ENCODE data around the gene PIP5KL1. TPM values are rescaled to one million over a fixed set of nuclear protein-coding genes. Genes with fewer than 3 reads are reported as not detected.

PIP5KL1 gene
- total RNA-seq, 1 donor from 2014 or later = 4.9 TPM

- no peaks in the 10 kb centered on the region for H3K27me3 ChIP-seq (ENCODE audit: insufficient read depth, low read length)
- no peak overlapping the region for H3K4me3 Mint-ChIP-seq (ENCODE audit: unreplicated experiment)
- no peak overlapping the region for H3K4me2 ChIP-seq (ENCODE audit: low read length)
- peaks cover 40% of the 10 kb centered on the region for H3K36me3 Mint-ChIP-seq (ENCODE audit: low read depth, unreplicated experiment)
- no peak for TF ChIP-seq EZH2 (IDR thresholded peaks at IDR 0.05; ENCODE audit: insufficient read depth, low read length)
- no peak for TF ChIP-seq CTCF (IDR thresholded peaks at IDR 0.05; ENCODE audit: insufficient read depth, low read depth, low read length)
- H3K27ac ChIP-seq (ENCODE audit: low read depth, low read length) = no peak overlapping the region
- H2AFZ ChIP-seq (ENCODE audit: low read depth, low read length) = no peak overlapping the region
- H3K27ac Mint-ChIP-seq (ENCODE audit: unreplicated experiment) = no peak overlapping the region
- H3K9ac ChIP-seq (ENCODE audit: low read length) = no peak overlapping the region
- peaks cover 10% of the 10 kb centered on the region for H3K9me3 ChIP-seq (ENCODE audit: insufficient read depth, low read depth, low read length)
- no peaks in the 10 kb centered on the region for H3K27me3 Mint-ChIP-seq (ENCODE audit: low read depth, unreplicated experiment)
- no peaks in the 10 kb centered on the region for H3K9me3 Mint-ChIP-seq (ENCODE audit: unreplicated experiment)
- DNase-seq (ENCODE audit: low read depth) = no peak
- H3K36me3 ChIP-seq (ENCODE audit: insufficient read depth, low read length) = peaks cover 40% of the 10 kb centered on the region
- peaks cover 10% of the 10 kb centered on the region for H3K4me1 Mint-ChIP-seq (ENCODE audit: low read depth, unreplicated experiment)
- no peaks in the 10 kb centered on the region for H3K4me1 ChIP-seq (ENCODE audit: insufficient read depth, low read length)
- peaks cover 32% of the 10 kb centered on the region for H4K20me1 ChIP-seq (ENCODE audit: insufficient read depth, low read length)
- H3K79me2 ChIP-seq (ENCODE audit: insufficient read depth, low read length) = no peaks in the 10 kb centered on the region
- no peak for FAIRE-seq
- H3K4me3 ChIP-seq (ENCODE audit: insufficient read depth, low read depth, low read length) = no peak overlapping the region
These were observed 40.5 kb downstream of the PIP5KL1 start for GRCh38 chr9:127890053-127890452.

- Histone ChIP-seq H3K79me2 (ENCODE audit: insufficient read depth, low read length) (no peaks in the 10 kb centered on the region), H3K4me1 (ENCODE audit: insufficient read depth, low read length) (peaks cover 5% of the 10 kb centered on the region), H3K4me2 (ENCODE audit: low read length) (no peak overlapping the region), H3K27me3 (ENCODE audit: insufficient read depth, low read length) (no peaks in the 10 kb centered on the region), H3K9ac (ENCODE audit: low read length) (no peak overlapping the region), H3K4me3 (ENCODE audit: insufficient read depth, low read depth, low read length) (no peak overlapping the region), H4K20me1 (ENCODE audit: insufficient read depth, low read length) (peaks cover 25% of the 10 kb centered on the region), H3K36me3 (ENCODE audit: insufficient read depth, low read length) (peaks cover 19% of the 10 kb centered on the region), H3K9me3 (ENCODE audit: insufficient read depth, low read depth, low read length) (no peaks in the 10 kb centered on the region), H3K27ac (ENCODE audit: low read depth, low read length) (no peak overlapping the region), H2AFZ (ENCODE audit: low read depth, low read length) (no peak overlapping the region)
- peaks cover 21% of the 10 kb centered on the region for H3K36me3 Mint-ChIP-seq (ENCODE audit: low read depth, unreplicated experiment)
- no peak for TF ChIP-seq CTCF (IDR thresholded peaks at IDR 0.05; ENCODE audit: insufficient read depth, low read depth, low read length)
- TF ChIP-seq EZH2 (IDR thresholded peaks at IDR 0.05; ENCODE audit: insufficient read depth, low read length) = no peak
- DNase-seq (ENCODE audit: low read depth) = no peak
- no peaks in the 10 kb centered on the region for H3K9me3 Mint-ChIP-seq (ENCODE audit: unreplicated experiment)
- H3K27ac Mint-ChIP-seq (ENCODE audit: unreplicated experiment) = no peak overlapping the region
- H3K4me1 Mint-ChIP-seq (ENCODE audit: low read depth, unreplicated experiment) = peaks cover 20% of the 10 kb centered on the region
- no peak overlapping the region for H3K4me3 Mint-ChIP-seq (ENCODE audit: unreplicated experiment)
- no peak for FAIRE-seq
- no peaks in the 10 kb centered on the region for H3K27me3 Mint-ChIP-seq (ENCODE audit: low read depth, unreplicated experiment)
These were observed 42.8 kb downstream of the PIP5KL1 start for GRCh38 chr9:127887792-127888191.

- H3K4me3 Mint-ChIP-seq (ENCODE audit: unreplicated experiment) = no peak overlapping the region
- H3K9ac ChIP-seq (ENCODE audit: low read length) = no peak overlapping the region
- H3K9me3 Mint-ChIP-seq (ENCODE audit: unreplicated experiment) = no peaks in the 10 kb centered on the region
- H3K4me1 Mint-ChIP-seq (ENCODE audit: low read depth, unreplicated experiment) = peaks cover 13% of the 10 kb centered on the region
- H3K4me1 ChIP-seq (ENCODE audit: insufficient read depth, low read length) = peaks cover 5% of the 10 kb centered on the region
- no peaks in the 10 kb centered on the region for H3K79me2 ChIP-seq (ENCODE audit: insufficient read depth, low read length)
- no peak overlapping the region for H2AFZ ChIP-seq (ENCODE audit: low read depth, low read length)
- no peaks in the 10 kb centered on the region for H3K27me3 Mint-ChIP-seq (ENCODE audit: low read depth, unreplicated experiment)
- no peak overlapping the region for H3K27ac ChIP-seq (ENCODE audit: low read depth, low read length)
- no peaks in the 10 kb centered on the region for H3K9me3 ChIP-seq (ENCODE audit: insufficient read depth, low read depth, low read length)
- H4K20me1 ChIP-seq (ENCODE audit: insufficient read depth, low read length) = peaks cover 25% of the 10 kb centered on the region
- H3K27me3 ChIP-seq (ENCODE audit: insufficient read depth, low read length) = no peaks in the 10 kb centered on the region
- H3K27ac Mint-ChIP-seq (ENCODE audit: unreplicated experiment) = peak overlapping the region; percentile 41
- no peak overlapping the region for H3K4me3 ChIP-seq (ENCODE audit: insufficient read depth, low read depth, low read length)
- H3K36me3 ChIP-seq (ENCODE audit: insufficient read depth, low read length) = peaks cover 15% of the 10 kb centered on the region
- TF ChIP-seq EZH2 (IDR thresholded peaks at IDR 0.05; ENCODE audit: insufficient read depth, low read length) = no peak
- TF ChIP-seq CTCF (IDR thresholded peaks at IDR 0.05; ENCODE audit: insufficient read depth, low read depth, low read length) = no peak
- H3K4me2 ChIP-seq (ENCODE audit: low read length) = no peak overlapping the region
- no peak for FAIRE-seq
- DNase-seq (ENCODE audit: low read depth) = no peak
- H3K36me3 Mint-ChIP-seq (ENCODE audit: low read depth, unreplicated experiment) = peaks cover 15% of the 10 kb centered on the region
These were observed 44.1 kb downstream of the PIP5KL1 start for GRCh38 chr9:127886401-127886972.

Measured in astrocyte (in vitro differentiated cells and primary cell).